ENCODE measurements around the gene SLC4A9.

Gene SLC4A9

GRCh38 chr5:140345919-140346347 is 14.1 kb upstream of the SLC4A9 start:
- Histone ChIP-seq H3K36me3 (ENCODE audit: insufficient read depth, low read length) (no peaks in the 10 kb centered on the region), H3K9me3 (ENCODE audit: control insufficient read depth, insufficient read depth, low read length) (no peaks in the 10 kb centered on the region), H3K9ac (ENCODE audit: low read depth, low read length) (peak overlapping the region; percentile 66; the same call in 1 of the 2 replicates), H3K4me1 (ENCODE audit: insufficient read depth, low read length) (peaks cover 17% of the 10 kb centered on the region)

DNA sequence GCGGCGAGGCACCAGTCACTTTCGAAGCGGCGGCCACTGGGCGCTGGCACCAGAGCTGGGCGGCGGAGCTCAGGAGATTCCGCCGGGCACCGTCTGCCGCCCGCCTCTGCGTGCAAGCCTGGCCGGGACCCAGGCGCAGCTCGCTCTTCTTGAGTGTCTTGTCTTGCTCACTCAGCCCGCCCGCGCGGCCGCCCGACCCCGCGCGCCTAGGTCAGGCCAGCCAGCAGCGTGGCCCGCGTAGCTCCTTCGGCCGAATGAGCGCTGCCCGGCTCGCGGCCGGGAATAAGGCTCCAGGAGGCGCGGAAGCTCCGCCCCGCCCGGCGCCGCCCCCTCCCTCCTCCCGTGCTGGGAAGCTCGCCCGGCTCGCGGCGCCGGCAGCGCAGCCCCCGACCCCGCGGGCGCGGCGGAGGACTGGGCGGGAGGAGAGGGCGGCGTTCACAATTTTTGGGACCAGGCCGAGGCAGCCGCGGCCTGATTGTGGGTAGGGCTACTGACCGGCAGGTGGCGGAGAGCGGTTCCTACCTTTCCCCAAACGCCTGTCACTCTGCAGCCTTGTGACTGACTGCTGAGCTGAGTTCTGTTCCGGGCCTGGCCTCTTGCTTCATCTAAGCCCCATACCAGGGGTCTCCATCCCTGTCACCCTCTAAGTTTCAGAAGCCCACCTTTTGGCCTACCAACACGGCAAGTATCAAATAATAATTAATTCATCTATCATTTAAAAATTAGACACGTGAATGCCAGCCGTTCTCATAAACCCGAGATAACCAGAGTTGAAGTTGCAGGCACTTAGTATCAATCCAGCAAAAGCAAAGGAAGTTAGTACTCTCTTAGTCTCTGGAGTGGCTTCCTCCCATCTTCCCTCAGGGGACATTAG is 13.4 kb upstream of the SLC4A9 start, which contains the start of gene HBEGF:
TSS of gene HBEGF (minus strand) at position 256 of the 874 bp plus-strand sequence. CDS start 275 bp downstream, outside the sequence.
- Histone ChIP-seq H3K9me3 (ENCODE audit: control insufficient read depth, insufficient read depth, low read length) (no peaks in the 10 kb centered on the region), H3K4me1 (ENCODE audit: insufficient read depth, low read length) (peaks cover 17% of the 10 kb centered on the region), H3K36me3 (ENCODE audit: insufficient read depth, low read length) (no peaks in the 10 kb centered on the region), H3K9ac (ENCODE audit: low read depth, low read length) (peak within 1 kb of the TSS; percentile 66; the same call in 1 of the 2 replicates)

DNA sequence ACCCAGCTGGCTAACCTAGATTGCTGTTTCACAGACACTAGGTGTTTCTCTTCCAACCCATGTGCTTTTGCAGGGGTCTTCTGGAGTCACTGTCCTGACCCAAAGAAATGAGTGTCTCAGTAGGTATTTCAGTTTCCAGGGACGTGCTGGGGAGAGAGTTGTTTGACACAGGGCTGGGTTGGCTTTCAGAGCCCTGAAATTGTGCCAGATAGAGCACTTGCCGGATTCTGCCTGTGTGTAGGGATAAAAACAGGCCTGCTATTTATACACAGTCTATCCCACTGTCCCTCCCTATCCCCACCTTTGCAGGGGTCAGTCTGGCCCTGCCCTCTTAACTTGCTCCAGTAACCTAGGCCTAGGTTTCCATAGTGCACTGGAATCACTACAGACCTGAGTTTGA is 12.6 kb upstream of the SLC4A9 start:
- Histone ChIP-seq H3K9ac (ENCODE audit: low read depth, low read length) (no peak overlapping the region), H3K9me3 (ENCODE audit: control insufficient read depth, insufficient read depth, low read length) (no peaks in the 10 kb centered on the region), H3K4me1 (ENCODE audit: insufficient read depth, low read length) (peaks cover 17% of the 10 kb centered on the region)

GRCh38 chr5:140348104-140348503 is 11.9 kb upstream of the SLC4A9 start:
- H3K9ac ChIP-seq (ENCODE audit: low read depth, low read length): no peak overlapping the region
- H3K36me3 ChIP-seq (ENCODE audit: insufficient read depth, low read length): no peaks in the 10 kb centered on the region
- H3K9me3 ChIP-seq (ENCODE audit: control insufficient read depth, insufficient read depth, low read length): no peaks in the 10 kb centered on the region
- H3K4me1 ChIP-seq (ENCODE audit: insufficient read depth, low read length): peaks cover 17% of the 10 kb centered on the region

More for the DNA sequence above, 12.6 kb upstream of the SLC4A9 start:
- H3K36me3 ChIP-seq (ENCODE audit: insufficient read depth, low read length): no peaks in the 10 kb centered on the region

DNA sequence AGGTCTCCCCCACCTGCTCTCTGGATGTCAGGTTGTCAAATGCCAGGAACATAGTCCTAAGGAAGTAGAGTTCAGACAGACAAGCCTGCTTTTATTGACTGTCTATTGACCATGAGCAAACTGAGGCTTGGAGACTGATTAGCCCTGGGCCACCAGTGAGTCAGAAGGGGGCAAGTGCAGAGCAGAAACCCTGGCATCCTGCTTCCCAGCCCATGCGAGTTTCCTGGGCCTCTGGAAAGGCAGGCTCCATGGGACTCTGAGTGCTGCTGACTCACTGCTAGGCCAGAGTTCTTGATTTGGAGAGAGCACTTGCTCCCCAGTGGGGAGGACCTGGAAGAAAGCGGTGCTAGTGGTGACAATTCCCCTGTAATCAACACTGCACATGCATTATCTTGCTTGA is 10.8 kb upstream of the SLC4A9 start:
- Histone ChIP-seq H3K4me1 (ENCODE audit: insufficient read depth, low read length) (peaks cover 17% of the 10 kb centered on the region), H3K36me3 (ENCODE audit: insufficient read depth, low read length) (no peaks in the 10 kb centered on the region), H3K9me3 (ENCODE audit: control insufficient read depth, insufficient read depth, low read length) (no peaks in the 10 kb centered on the region), H3K9ac (ENCODE audit: low read depth, low read length) (no peak overlapping the region)

DNA sequence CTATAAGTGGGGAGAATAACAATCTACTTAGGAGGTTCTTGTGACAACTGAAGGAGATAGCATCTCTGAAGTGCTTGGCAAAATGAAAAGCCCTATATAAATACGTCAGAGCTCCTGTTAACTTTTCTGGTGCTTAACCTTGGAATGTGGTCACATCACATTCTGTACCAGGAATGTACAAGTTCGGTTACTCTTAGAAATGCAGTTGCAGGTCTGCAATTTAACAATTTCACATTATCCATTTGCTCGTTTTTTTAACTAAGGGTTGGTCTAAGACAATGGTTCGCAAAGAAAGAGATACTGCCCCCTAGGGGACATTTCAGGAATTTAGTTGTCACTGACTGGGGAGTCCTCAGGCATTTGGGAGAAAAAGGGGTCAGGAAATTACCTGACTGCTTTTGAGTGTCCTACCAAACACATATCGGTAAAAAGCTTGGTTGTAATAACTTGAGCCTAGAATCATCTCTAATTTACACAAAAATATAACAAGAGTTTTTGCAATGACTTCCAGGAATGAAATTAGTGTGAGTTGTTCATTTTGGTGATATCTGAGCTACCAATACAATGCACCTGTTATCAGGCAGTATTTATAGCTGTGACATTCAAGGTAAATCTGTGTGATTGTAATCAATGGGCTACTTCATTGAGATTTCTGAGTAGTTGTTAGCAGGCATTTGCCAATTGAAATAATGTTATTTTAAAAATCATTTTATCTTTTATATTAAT is 8.2 kb upstream of the SLC4A9 start:
- no peaks in the 10 kb centered on the region for H3K36me3 ChIP-seq (ENCODE audit: insufficient read depth, low read length)
- H3K4me1 ChIP-seq (ENCODE audit: insufficient read depth, low read length): peaks cover 12% of the 10 kb centered on the region; the same call in 1 of the 2 replicates
- no peaks in the 10 kb centered on the region for H3K9me3 ChIP-seq (ENCODE audit: control insufficient read depth, insufficient read depth, low read length)
- no peak overlapping the region for H3K9ac ChIP-seq (ENCODE audit: low read depth, low read length)

DNA sequence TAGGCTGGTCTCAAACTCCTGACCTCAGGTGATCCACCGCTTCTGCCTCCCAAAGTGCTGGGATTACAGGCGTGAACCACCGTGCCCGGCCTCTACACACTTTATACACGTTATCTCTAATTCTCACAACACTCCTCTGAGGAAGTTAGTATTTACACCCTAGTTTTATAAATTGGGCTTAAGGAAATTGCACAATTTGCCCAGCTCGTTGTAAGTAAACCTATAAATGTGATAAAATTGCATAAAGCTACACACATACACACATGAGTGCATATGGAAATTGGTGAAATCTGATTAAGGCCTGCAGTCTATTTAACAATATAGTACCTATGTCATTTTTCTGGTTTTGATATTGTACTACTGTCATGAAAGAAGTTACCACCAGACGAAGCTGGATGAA is 4.4 kb upstream of the SLC4A9 start:
- no peaks in the 10 kb centered on the region for H3K9me3 ChIP-seq (ENCODE audit: control insufficient read depth, insufficient read depth, low read length)
- no peaks in the 10 kb centered on the region; the same call in 1 of the 2 replicates for H3K4me1 ChIP-seq (ENCODE audit: insufficient read depth, low read length)
- H3K36me3 ChIP-seq (ENCODE audit: insufficient read depth, low read length): no peaks in the 10 kb centered on the region
- H3K9ac ChIP-seq (ENCODE audit: low read depth, low read length): no peak overlapping the region

GRCh38 chr5:140356853-140357725 is 2.9 kb upstream of the SLC4A9 start:
- Histone ChIP-seq H3K9ac (ENCODE audit: low read depth, low read length) (no peak overlapping the region), H3K36me3 (ENCODE audit: insufficient read depth, low read length) (no peaks in the 10 kb centered on the region), H3K4me1 (ENCODE audit: insufficient read depth, low read length) (no peaks in the 10 kb centered on the region; the same call in 1 of the 2 replicates), H3K9me3 (ENCODE audit: control insufficient read depth, insufficient read depth, low read length) (no peaks in the 10 kb centered on the region)

DNA sequence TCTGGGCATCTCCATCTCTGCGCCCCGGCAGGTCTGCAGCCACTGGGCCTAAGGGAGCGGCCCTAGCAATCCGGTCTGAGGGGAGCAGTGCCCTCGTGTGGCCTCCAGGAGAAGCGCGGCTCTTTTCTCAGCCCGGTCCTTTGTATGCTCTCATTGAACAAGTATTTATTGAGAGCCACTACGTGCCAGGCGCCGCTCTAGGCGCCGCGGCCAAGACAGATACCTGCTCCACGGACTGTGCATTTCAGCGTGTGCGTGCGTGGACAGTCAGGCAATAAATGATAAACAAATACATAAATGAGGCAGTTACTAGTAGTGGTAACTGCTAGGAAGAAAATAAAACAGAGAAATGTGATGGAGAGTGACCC is 2.3 kb upstream of the SLC4A9 start:
- Histone ChIP-seq H3K36me3 (ENCODE audit: insufficient read depth, low read length) (no peaks in the 10 kb centered on the region), H3K9me3 (ENCODE audit: control insufficient read depth, insufficient read depth, low read length) (no peaks in the 10 kb centered on the region), H3K9ac (ENCODE audit: low read depth, low read length) (peak overlapping the region; percentile 36; the same call in 1 of the 2 replicates), H3K4me1 (ENCODE audit: insufficient read depth, low read length) (no peaks in the 10 kb centered on the region; the same call in 1 of the 2 replicates)

- Histone ChIP-seq H3K9ac (ENCODE audit: low read depth, low read length) (no peak overlapping the region), H3K4me1 (ENCODE audit: insufficient read depth, low read length) (no peaks in the 10 kb centered on the region; the same call in 1 of the 2 replicates), H3K9me3 (ENCODE audit: control insufficient read depth, insufficient read depth, low read length) (no peaks in the 10 kb centered on the region), H3K36me3 (ENCODE audit: insufficient read depth, low read length) (no peaks in the 10 kb centered on the region)
These were observed 1.2 kb upstream of the SLC4A9 start for GRCh38 chr5:140358738-140359310.

DNA sequence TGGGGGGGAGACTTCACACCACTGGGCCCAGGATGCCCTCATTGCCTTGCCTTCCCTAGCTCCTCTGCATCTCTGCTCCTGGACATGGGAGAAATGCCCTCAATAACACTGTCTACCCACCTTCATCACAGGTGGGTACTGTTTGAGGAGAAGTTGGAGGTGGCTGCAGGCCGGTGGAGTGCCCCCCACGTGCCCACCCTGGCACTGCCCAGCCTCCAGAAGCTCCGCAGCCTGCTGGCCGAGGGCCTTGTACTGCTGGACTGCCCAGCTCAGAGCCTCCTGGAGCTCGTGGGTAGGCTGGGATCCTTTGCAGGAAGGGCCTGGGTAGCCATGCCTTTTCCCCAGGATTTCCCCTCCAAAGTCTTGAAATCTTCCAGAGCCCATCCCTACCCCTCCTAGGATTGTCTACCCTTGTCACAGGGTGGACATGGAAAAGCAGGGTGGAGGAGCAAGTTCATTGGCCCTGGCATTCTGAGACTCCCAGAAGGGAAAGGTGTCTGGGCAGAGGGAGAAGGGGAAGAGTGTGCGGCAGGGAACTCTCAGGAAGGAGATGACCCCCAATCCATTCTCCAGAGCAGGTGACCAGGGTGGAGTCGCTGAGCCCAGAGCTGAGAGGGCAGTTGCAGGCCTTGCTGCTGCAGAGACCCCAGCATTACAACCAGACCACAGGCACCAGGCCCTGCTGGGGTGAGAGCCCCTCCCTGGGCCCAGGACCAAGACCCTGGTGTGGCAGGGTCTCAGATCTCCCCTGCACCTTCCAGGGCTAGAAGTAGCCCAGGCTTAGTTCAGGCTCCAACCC is 886 bp downstream of the SLC4A9 start:
- no peaks in the 10 kb centered on the region for H3K9me3 ChIP-seq (ENCODE audit: control insufficient read depth, insufficient read depth, low read length)
- no peak overlapping the region for H3K9ac ChIP-seq (ENCODE audit: low read depth, low read length)
- H3K4me1 ChIP-seq (ENCODE audit: insufficient read depth, low read length): no peaks in the 10 kb centered on the region; the same call in 1 of the 2 replicates
- H3K36me3 ChIP-seq (ENCODE audit: insufficient read depth, low read length): no peaks in the 10 kb centered on the region

GRCh38 chr5:140361901-140362300 is 1.9 kb downstream of the SLC4A9 start:
- Histone ChIP-seq H3K9me3 (ENCODE audit: control insufficient read depth, insufficient read depth, low read length) (no peaks in the 10 kb centered on the region), H3K36me3 (ENCODE audit: insufficient read depth, low read length) (no peaks in the 10 kb centered on the region), H3K9ac (ENCODE audit: low read depth, low read length) (no peak overlapping the region), H3K4me1 (ENCODE audit: insufficient read depth, low read length) (no peaks in the 10 kb centered on the region; the same call in 1 of the 2 replicates)

GRCh38 chr5:140362311-140362710 is 2.3 kb downstream of the SLC4A9 start:
- H3K9me3 ChIP-seq (ENCODE audit: control insufficient read depth, insufficient read depth, low read length): no peaks in the 10 kb centered on the region
- no peak overlapping the region for H3K9ac ChIP-seq (ENCODE audit: low read depth, low read length)
- H3K4me1 ChIP-seq (ENCODE audit: insufficient read depth, low read length): no peaks in the 10 kb centered on the region; the same call in 1 of the 2 replicates
- no peaks in the 10 kb centered on the region for H3K36me3 ChIP-seq (ENCODE audit: insufficient read depth, low read length)
